Measurements from ENCODE around the gene PRRT4.

Gene PRRT4

DNA sequence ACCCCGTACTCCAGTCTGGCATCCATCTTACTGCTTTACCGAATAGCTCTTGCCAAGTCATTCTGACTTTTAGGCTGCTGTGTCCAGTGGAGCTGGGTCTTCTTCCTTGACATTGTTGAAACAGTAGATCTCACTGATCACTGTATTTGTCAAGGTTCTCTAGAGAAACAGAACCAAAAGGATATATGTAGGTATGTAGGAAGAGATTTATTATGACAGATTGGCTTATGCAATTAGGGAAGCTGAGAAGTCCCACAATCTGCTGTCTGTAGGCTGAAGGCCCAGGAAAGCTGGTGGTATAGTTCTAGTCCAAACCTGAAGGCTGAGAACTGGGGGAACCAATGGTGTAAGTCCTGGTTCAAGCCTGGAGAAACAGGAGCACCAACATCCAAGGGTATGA lies 12.1 kb upstream of the PRRT4 start:
- no peak for DNase-seq

- DNase-seq = no peak
These were observed 9.0 kb upstream of the PRRT4 start for GRCh38 chr7:128370491-128370890.

DNA sequence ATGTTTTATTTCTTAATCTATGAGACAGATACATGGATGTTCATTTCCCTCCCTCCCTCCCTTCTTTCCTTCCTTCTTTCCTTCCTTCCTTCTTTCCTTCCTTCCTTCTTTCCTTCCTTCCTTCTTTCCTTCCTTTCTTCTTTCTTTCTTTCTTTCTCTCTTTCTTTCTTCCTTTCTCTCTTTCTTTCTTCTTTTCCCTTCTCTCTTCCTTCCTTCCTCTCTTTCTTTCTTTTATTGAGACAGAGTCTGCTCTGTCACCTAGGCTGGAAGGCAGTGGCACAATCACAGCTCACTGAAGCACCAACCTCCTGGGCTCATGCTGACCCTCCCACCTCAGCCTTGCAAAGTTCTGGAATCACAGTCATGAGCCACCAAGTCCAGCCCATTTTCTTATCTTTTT lies 5.5 kb upstream of the PRRT4 start:
- no peak for DNase-seq

GRCh38 chr7:128366300-128366699 lies 4.8 kb upstream of the PRRT4 start:
- DNase-seq = no peak

GRCh38 chr7:128365432-128365831 lies 3.9 kb upstream of the PRRT4 start:
- no peak for DNase-seq

GRCh38 chr7:128364166-128364870 lies 2.8 kb upstream of the PRRT4 start:
- DNase-seq = no peak

DNA sequence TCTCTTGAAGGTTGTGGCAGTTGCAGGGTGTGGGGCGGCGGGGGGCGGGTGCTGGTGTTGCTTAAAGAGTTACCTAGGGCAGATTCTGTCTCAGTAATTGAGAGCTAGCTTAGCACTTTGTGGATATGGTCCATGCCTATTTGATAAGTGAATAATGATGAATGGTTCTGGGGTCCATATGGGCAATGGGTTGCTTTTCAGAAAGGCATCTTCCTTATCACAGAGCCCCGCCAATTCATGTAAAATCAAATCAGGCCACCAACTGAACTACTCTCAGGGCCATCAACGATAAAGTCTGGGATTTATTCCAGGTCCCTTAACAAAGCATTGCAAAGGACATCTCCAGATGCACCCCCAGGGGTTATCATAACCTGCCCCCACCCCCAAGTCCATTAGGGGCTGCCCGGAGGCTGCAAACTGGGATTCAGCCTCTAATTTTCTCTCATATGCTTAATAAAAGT lies 1.8 kb upstream of the PRRT4 start:
- DNase-seq = no peak

DNA sequence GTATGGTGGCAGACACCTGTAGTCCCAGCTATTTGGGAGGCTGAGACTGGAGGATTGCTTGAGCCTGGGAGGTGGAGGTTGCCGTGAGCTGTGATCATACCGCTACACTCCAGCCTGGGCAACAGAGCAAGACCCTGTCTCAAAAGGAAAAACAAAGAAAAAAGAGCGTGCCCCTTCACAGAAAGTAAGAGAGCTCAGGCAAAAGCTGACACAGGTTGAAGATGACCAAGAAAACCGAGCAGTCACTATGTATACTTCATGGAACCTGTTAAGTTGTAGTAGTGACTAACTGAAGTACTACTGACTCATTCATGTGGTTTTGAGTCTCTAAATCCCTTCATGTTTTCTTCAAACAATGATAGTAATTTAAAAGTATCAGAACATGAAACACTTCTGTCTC lies 1.2 kb upstream of the PRRT4 start:
- DNase-seq = no peak

GRCh38 chr7:128360359-128360678 lies 1.2 kb downstream of the PRRT4 start:
- no peak for DNase-seq

DNA sequence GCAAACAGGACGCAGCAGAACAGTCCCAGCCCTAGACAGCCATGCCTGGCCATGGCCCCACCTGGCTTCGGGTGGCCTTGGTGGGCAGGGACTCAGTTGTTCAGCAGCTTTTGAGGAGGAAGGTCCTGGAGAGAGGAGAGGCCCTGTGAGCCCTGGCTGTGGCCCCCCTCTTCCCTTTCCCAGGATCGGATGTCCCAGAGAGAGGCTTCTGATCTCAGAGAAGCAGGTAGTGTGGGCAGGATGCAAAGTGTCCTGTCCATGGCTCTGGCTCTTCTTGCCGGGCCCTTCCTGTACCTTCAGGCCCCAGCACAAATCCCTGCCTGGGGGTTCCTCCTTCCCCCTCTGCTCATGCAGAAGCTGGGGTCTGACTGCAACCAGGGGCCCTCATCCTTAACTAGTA lies 1.6 kb downstream of the PRRT4 start:
- no peak for DNase-seq

DNA sequence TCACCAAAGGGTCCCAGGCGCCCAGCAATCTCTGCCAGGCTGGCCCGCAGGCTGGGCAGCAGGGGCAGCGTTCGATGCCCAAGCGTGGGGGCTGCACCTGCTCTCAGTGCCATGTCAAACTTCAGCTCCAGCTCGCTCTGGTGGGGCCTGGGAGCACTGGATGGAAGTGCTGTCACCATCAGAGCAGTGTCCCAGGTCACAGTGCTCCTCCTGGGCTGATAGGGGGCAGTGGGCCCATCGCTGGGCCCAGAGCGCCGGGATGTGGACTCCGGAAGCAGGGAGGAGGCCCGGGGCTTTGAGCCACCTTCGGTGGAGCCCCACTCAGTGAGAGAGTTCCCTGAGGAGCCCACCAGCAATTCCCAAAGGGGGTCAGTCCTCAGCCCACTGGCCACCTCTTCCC lies 2.2 kb downstream of the PRRT4 start:
- DNase-seq = no peak

GRCh38 chr7:128358233-128358632 lies 3.3 kb downstream of the PRRT4 start:
- DNase-seq = no peak

GRCh38 chr7:128357217-128357613 lies 4.3 kb downstream of the PRRT4 start:
- no peak for DNase-seq

DNA sequence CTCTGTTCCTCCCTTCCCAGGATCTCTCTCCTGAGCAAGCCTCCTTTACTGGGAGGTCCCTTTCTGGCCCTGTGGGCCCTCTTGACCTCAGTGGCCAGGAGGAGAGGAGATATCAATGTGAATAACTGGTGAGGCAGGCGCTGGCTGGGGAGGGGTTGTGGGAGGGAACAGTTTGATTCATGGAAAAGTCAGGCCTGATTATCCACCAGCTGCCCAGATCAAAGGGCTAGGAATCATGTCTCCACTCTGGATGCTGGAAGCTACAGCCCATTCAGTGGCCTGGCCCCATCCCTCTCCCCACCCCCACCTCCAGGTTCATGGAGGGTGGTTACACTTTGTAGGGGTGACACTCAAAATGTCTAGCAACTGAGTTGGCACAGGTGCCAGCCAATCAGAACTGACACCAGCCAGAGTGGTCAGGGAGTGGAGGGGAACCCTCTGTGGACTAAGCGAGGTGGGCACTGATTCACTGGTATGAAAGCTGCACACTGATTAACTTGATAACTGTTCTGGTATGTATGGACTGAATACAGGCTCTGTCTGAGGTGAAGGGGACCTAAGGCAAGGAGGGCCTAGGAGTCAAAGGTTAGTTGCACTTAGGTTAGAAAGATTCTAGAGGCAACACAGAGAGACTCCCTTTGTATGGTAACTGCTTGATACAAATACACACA lies 4.8 kb downstream of the PRRT4 start:
- DNase-seq = no peak

- DNase-seq = no peak
These were observed 7.9 kb downstream of the PRRT4 start for GRCh38 chr7:128353610-128354009.

DNA sequence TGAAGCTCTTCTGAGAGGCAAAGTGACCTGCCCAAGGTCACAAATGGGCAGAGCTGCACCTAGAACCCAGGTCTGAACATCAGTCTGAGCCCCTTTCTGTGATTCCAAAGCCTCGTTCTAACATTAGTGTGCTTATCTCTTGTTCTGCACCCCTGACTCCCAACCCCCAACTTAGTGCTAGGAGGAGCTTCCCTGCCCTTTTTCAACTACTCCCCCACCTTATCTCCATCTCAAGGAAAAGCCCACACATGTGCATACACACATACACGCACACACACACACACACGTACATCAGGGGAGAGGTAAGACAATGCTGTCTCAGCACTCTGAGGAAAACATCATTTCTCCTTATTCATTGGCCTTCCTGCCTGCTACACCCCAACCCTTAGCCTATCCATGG lies 8.3 kb downstream of the PRRT4 start:
- no peak for DNase-seq

- no peak for DNase-seq
These were observed 8.9 kb downstream of the PRRT4 start for GRCh38 chr7:128352636-128353035.

DNA sequence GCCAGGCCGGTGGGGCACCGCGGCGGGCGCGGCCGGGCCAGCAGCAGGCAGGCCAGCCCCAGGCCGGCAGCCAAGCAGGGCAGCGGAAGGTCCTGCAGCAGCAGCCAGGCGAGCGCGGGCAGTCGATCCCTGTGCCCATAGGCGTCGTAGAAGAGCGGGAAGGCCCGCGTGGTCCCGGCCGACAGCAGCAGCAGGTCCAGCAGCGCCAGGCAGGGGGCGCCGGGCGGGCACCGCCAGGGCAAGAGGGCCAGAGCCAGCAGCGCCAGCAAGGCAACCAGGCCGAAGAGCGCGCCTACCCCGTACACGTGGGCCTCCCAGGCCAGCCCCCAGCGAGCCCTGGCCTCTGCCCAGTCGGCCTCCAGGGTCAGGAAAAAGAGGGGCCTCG lies 9.3 kb downstream of the PRRT4 start:
- no peak for DNase-seq

DNA sequence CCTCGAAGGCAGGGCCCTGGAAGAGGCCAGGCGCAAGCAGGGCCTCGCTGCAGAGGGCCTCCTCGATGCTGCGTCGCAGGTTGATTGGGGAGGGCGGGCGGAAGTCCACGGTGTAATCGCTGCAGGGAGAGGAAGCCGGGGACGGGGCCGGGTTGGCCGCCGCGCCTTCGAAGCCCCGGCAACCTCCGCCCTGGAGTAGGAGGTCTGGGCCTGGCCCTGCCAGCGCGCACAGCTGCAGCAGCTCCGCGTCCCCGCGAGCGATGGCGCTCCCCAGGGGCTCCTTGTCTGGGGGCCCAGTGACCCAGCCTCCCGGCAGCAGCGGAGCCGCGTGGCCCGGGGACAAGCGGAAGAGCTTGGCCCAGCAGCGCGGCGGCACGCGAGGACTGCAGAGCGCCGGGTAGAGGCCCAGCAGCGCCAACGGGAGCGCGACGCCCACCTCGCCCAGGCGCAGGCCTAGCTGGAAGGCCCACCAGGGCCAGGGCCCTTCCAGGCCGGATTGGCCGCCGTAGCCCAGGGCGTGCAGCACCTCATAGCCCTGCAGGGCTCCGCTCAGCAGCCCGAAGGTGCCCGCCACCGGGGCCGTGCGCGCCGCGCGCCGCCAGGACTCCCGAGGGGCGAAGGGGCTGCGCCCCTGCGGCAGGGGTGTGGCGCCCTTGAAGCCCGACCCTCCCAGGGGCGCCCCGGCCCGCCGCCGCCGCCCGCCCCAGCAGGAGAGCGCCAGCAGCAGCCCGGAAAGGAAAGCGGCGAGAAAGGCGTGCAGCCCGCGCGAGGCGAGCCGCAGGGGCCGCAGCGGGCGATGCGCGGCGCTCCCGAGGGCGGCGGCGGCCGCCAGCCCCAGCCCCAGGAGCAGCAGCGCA lies 10.0 kb downstream of the PRRT4 start:
- DNase-seq = no peak

GRCh38 chr7:128350708-128351295 lies 10.7 kb downstream of the PRRT4 start:
- DNase-seq = no peak

GRCh38 chr7:128349466-128349825 lies 12.0 kb downstream of the PRRT4 start:
- no peak for DNase-seq

DNA sequence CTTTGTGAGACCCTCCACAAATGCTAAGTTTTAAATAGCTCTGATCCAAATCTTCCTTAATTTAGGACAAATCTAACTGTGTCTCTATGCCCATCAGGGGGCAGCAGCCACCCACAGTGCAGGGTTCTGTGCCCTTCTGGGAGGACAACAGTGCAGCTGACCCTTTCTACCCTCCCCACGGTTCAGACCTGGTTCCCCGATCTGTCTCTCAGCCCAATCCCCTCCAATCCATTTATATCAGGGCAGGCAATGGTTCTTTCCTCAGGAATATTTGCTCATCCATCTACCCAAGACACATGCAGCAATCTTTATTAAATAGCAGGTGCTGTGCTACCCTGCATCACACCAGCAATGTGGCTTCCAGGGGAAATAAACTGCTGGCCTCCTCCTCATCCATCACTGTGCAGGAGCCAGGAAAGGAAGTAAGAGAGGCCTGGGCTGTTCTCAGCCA lies 13.8 kb downstream of the PRRT4 start:
- DNase-seq = no peak

GRCh38 chr7:128344431-128344774 lies 17.1 kb downstream of the PRRT4 start:
- no peak for DNase-seq

Data from cerebellar nuclear complex (tissue), 1 donor.